HG03354 (cell line): ENCODE results near the gene MAPK12.
A peak's percentile ranks its signal among the peaks of the same experiment; 100 is the strongest.

Experiments used
- ATAC-seq: cut with Tn5 transposase; IDR thresholded peaks from one replicate; pipeline ENCODE4 v1.9.1; 2021; ENCODE audit warnings: mild to moderate bottlenecking; ENCODE audit not compliant: unreplicated experiment, poor library complexity, severe bottlenecking

The MAPK12 gene

DNA sequence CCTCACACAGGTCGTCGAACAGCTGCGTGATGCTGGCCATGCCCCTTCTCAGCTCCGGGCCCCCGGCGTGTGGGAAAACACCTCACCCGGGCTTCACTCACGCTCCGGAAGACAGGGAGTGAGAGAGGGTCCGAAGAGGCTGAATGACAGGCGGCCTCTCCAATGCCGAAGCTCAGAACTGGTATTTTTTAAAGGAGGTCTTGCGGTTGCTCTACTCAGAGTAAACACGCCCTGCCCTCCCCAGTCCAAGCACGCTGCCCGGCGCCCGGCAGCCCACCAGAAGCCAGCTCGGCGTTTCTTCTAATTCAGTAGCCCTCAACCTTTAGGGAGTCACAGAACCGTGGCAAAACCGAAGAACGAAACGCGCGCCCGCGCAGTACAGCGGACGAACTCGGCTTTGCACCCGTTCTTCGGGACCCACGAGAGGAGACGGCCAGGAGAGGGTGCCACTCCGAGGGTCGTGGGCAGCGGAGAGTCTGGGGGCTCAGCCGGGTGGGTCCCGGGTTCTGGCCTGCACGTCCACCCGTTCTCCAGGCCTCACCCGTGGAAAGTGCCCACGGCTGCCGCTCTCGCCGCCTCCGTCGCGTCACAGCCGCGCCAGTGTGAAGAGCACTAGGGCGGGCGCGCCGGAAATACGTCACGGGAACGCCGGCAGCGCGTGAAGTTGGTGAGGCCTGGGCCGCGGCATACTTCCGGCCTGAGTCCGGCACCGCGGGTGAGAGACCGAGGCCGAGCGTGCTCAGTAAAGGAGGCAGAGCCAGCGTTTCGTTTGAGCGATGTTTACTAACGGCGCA lies 16.9 kb downstream of the MAPK12 start, which contains the start of gene TUBGCP6:
TUBGCP6 (minus strand) TSS at position 604 of the 794 bp plus-strand sequence; CDS start at position 40, 564 bp downstream.
- peak; percentile 73 for ATAC-seq

DNA sequence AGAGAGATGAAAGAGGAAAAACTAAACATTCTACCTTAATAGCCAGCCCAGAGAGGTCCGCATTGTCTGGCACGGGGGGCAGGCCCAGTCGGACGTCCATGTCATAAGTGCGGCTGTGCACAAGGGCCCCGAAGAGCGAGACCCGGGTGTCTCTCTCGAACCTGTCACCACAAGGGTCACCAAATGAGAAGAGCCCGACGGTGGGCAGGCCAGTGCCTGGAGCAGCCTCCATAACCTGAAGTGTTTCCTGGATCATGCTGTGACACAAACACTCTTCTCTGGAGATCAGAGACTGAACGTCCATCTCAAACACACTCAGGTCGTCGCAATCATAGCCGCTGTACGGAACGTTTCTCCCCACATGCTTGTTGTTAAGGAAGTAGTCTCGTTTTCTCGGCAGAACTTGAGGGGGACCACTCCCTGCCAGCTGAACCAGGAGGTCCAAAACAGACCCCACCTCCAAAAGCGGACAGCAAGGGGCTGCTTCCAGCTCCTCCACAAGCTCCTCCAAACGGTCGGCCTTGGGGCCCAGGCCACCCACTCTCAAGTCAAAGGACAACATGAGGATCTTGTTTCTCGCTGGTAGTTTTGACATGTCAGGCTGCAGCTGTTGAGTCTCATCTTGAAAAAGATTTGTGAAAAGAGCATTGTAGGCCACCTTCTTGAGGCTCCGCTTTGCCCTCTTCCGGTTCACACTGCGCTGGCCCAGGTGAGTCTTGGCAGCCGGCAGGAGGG lies 17.6 kb downstream of the MAPK12 start:
- no peak for ATAC-seq

DNA sequence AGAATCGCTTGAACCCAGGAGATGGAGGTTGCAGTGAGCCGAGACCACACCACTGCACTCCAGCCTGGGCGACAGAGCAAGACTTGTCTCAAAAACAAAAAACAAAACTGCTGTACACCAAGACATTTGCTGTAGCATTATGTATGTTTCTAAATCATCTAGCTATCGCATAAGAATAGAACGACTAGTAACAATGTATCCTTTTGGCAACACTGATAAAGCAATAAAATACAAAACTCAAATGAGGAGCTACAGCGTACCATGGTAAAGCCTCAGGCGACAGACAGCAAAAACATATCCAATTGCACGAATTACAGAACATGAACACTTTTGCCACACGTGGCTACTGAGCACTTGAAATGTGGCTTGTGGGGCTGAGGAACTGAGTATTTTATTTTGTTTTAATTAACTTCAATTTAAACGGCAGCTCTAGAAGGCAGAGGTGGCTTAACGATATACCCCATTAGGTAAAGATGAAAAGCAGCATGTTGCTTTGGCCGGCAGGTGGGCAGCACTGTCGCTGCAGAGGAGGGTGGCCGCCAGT lies 19.0 kb downstream of the MAPK12 start:
- ATAC-seq, result no peak

DNA sequence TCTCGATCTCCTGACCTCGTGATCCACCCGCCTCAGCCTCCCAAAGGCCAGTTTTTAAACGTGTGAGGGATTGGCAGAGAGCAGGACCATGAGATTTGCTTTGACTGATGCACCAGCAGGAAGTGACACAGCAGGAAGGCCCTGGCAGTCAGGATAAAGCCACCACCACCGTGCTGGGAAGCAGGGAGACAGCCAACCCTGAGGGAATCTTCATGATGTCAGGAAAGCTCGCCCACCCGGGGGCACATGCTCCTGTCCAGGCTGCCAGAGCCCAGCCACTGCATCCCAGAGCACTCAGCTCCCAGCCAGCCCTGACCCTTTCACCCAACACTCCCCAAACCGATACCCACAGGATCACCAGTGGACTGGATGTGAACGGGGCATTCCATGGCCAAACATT lies 22.7 kb downstream of the MAPK12 start:
- ATAC-seq, result no peak

DNA sequence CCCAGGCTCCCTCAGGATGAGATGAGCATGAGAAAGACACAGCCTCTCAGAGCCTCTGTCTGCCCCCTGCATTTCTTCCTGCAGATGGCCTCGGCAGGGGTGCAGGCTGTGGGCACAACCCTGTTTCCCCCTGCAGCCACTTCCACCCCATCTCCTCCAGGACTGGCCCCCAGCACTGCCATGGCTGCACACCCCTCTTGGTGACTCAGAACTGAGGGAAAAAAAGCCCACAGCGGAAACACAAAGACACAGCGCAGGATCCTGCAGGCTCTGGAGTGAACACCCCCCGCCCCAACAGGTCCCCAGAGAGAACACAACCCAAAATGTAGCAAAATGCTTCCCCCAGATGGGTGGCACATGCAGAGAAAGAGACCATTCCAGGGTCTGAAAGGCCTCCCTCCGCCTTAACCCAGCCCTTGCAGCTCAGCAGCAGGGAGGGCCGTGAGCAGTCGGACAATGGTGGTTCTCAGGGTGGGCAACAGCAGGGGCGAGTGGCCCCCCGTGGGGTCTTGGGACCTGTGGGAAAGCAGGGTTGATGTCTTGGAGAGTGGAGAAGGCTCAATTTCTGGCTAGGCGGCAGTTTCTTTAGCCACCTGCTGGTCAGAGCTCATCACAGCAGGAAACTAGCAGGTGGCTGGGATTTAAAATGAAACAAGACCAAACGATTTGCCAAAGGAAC lies 24.6 kb downstream of the MAPK12 start:
- no peak for ATAC-seq

DNA sequence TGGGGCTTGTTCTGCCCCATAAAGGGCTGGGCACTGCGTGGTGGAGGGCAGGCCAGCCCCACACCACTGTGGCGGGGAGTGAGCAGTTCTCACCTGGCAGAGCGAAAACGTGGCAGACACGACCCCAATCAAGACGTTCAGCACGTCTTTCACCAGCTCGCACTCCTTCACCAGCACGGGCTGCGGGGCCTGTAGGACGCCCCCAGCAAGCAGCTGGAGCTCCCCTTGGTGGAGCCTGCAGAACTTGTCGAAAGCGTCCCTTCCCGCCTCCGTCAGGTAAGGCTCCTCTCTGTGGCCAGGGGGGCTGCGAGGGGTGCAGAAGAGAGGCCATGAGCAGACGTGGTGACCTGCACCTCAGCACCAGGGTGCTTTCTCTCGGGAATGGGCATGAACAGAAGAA lies 28.3 kb downstream of the MAPK12 start:
- ATAC-seq, result no peak

DNA sequence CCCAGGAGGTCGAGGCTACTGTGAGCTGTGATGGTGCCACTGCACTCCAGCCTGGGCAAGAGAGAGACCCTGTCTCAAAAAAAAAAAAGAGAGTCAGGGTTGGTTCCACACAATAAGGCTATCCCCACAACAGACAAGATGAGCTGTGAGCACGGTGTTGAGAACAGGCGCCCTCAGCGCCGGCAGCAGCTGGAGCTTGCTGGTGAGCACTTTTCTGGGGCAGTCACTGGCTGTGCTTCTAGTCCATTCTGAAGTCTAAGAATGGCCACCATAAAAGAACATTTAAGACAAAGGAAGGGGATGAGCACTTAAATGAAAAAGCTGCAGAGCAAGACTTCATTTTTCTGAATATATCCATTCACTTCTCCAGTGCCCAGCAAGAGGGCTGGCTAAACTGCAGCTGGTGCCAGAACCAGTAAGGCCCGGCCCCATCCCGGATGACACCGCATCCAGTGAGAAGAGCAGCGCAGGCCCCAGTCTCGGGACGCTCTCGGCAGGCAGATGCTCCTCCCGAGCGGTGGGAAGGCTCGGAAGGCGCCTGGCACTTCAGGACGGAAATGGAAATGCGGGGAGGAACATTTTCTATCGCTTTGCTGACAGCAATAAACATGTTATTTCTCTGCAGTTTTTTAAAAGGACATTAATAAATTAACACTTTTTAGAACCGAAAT lies 28.9 kb downstream of the MAPK12 start:
- ATAC-seq, result no peak

DNA sequence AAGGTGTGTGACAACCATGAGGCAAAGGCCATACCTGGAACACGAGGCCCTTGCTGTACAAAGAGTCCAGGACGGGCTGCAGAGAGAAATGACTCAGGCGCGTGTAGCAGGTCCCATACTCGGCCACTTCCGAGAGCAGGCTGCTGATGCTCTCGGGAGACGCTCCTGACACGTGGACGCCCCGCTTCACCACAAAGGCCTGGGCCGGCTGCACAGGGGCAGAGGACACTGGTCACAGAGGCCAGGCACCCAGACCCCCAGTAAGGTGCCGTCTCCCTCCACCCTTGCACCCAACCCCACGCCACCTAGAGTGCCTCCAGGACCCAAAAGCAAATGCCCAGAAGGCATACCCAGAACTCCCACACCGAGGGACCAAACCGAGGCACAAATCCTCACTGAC lies 32.1 kb downstream of the MAPK12 start:
- ATAC-seq, result no peak

DNA sequence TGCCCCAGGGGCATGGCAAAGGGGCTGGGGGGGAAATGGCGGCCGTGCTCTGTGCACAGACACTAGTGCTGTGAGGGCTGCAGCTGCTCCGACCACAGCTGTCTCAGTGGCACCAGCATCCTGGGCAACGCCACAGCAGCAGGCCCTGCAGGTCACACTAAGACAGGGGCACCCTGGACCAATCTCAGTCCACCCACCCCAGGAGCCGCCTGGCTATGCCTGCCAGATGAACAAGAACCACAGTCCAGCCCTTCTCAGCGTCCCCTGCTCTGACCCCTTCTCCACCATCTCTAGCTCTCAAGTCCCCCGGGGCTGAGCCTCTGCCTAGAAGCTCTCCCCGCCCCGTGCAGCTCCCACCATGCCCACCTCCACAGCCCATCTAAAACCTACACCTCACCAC lies 33.1 kb downstream of the MAPK12 start:
- ATAC-seq, result no peak

DNA sequence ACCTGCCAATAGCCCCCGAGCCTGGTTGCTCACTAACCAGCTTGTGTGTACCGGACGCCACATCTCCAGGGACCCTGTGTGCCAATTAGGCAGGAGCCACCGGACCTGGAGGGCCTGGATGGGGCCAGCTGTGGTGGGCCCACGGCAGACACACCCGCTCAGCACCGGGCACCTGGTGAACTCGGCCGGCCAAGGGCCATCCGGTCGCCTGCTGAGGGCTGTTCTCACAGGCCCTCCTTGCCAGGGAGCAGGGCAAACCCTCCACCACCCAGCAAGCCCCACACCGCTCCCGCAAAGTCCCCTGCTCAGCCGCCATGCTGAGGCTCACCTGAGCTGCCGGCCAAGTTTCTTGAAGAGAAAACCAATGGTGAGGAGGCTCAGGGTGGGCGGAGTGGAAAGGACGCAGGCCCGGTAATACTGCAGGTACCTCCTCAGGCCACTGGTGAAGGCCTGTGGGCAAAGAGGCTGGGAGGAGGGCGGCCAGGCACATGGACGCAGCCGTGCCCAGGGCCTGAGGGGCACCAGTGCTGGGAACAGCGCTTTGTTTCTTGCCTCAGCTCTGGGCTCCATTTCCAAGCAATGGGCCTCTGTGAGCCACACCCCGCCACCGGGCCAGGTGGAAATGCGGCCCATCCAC lies 33.8 kb downstream of the MAPK12 start:
- ATAC-seq, result no peak

DNA sequence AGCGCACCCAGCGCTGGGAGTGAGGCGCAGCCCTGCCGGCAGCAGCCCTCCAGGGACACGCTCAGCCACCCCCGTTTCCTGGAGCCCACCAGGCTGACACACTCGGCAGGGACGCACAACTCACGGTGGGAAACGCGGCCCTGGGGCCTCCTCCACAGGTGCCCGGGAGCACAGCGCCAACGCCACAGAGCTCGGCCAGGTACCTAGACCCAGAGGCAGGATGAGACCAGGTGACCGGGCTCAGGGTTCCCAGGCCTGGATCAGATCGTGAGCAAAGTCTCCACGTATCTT lies 34.7 kb downstream of the MAPK12 start:
- ATAC-seq, result no peak

DNA sequence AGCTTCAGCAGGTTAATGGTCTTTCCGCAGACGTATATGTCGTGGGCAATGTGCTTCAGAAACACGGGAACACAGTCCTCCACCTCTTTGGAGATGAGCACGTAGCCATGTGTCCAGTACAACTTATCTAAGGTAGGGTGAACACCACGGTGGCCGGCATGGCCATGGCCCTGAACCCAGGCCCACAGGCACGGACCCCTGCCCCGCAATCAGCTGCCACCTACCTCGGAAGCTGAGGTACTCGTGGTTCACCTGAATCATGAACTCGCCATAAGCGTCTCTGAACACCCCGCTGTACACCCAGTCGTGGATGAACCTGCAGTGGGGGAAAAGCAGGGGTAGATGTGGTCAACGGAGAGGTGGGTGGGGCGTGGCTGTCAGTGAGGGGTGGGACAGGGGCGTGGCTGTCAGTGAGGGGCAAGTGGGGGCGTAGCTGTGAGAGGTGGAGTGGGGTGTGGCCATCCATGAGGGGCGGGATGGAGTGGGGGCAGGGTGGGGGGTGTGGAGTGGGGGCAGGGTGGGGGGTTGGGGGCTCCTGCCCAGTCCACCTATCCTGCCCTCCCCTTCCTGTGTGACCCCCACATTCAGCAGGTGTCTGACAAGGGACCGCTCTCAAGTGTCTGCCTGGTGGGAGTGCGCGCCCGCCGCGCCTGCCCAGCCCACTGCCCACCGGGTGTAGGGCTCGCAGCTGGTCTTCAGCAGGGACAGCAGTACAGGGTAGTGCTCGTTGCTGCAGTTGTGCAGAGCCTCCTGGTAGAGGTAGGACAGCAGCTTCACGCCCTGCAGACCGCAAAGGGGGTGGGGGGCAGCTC lies 35.2 kb downstream of the MAPK12 start:
- ATAC-seq, result no peak

DNA sequence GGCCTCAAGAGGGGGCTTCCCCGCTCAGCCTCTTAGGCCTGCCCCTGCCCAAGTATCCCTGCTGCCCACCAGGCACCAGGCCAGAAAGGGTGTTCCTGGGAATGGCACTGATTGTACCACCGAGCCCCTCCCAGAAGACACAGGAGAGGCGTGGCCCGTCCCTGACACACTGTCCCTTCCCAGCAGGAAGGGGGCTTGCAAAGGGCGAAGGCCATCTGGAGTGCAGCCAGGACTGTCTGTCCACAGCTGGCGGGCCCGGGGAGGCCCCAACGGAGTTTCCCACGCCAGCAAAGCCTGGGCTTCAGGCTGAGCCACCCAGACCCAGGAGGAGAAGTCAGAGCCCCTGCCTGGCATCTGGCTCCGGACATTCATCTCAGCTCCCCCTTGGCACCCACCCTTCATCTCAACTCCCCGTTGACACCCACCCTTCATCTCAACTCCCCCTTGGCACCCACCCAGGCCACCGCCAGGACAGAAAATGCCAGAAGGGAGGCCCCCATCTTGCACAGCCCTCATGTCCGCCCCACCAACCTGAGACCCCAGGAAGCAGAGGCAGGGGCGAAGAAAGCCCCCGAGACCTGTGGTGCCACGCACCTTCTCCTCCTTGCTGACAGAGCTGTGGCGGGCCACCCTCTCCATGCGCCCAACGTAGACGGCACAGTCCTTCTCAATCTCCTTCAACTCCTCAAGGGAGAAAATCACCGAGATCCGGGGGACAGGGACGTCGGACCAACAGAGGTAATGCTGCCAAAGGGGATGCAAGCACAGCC lies 36.1 kb downstream of the MAPK12 start:
- ATAC-seq, result no peak

DNA sequence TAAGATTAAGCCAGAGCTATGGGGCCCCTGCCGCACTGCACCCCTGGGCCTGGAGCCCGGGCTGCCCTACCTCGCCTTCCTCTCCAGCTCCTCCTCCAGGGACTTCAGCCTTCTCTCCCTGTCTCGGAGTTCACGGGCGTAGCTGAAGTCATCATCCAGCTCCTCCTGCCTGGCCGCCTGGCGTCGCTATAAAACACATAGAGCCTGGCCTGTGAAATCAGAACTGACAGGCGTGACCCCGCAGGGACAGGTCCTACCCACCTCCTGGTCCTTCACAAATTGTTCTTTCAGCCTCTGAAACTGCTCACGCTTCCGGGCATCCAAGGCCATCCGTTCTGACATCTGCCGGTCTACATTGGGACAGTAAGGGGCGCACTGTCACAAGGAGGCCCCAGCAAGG lies 37.4 kb downstream of the MAPK12 start:
- ATAC-seq, result no peak

DNA sequence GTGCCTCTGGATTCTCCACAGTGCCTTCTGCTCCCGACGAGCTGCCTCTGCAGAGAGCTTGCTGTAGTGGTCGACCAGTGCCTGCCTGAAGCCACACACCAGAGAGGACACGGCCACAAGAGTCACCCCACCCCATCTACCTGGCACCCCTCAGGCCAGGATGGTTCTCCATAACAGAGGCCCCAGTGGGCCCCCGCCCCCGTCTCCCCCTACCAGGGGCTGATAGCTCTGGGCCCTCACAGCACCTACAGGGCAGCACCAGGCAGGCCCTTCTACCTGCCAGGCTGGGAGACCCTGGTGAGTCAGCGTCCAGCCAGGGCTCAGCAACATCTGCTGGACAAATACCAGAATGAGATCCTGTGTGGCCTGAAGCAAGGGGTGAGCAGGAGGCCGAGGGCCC lies 39.0 kb downstream of the MAPK12 start:
- no peak for ATAC-seq

DNA sequence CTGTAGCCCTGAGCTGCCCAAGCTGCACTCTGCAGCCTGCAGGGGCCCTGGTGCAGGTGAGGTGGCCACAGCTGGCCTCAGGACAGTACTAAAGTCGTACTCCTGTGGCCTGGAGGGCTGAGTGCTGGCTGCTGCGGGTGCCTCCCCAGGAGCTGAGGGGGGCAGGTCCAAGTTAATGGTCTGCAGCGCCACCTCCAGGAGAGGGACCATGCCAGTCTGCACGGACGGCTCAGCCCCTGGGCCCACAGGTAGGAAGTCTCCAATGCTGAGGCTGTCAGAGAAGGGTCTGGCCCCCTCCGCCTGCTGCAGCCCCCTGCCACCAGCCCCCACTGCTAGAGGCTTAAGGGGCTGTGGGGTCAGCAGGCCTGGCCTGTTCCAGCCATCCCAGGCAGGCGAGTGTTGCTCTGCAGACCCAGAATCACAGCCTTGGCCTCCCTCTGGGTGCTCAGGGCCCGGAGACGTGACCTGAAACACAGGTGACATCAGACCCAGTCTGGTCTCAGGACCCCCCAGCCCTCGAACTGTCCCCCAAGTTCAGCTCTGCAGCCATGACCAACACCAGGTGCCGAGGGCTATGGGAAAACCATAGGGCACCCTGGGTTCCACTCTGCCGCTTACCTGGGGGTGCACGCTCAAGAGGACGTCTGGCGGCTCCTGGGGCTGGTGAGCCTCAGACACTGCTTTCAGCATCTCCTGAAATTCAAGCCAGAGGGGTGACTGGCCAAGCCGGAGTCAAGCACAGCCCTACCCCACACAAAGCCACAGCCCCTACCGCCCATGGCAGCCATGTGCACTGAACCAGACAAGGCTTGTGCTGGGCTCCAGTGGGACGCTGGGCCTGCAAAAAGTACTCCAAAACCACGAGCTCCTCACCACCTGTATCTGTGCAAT lies 39.8 kb downstream of the MAPK12 start:
- no peak for ATAC-seq
